ENCODE data around the gene LONRF2. TPM values are rescaled to one million over a fixed set of nuclear protein-coding genes. Genes with fewer than 3 reads are reported as not detected.

Gene LONRF2
- 1.2 and 1.3 TPM in 2 replicates for total RNA-seq (2014; rRNA removed; shearing (Covaris generic))

GRCh38 chr2:100321866-100322820 lies at the start of gene LONRF2:
TSS of gene LONRF2 (minus strand) at chr2:100322501. CDS start at chr2:100322093, 408 bp downstream.

Small RNA genes within 50 kb of the gene (small RNA-seq; reads per million reads assigned to genes)
- not detected for gene AC012493.2

Other genes with a start within 250 kb of the LONRF2 start
- gene AFF3, start 179.9 kb downstream of the LONRF2 start, total RNA-seq (2014; rRNA removed; shearing (Covaris generic)): 2.0 and 2.5 TPM in 2 replicates
- gene CHST10, start 95.2 kb upstream of the LONRF2 start, total RNA-seq (2014; rRNA removed; shearing (Covaris generic)): 11.7 and 16.1 TPM in 2 replicates
- gene NMS, start 148.0 kb upstream of the LONRF2 start, total RNA-seq (2014; rRNA removed; shearing (Covaris generic)): not detected in 2 replicates
- 16.7 and 23.4 TPM in 2 replicates for gene PDCL3, start 240.5 kb upstream of the LONRF2 start, total RNA-seq (2014; rRNA removed; shearing (Covaris generic))

All from A375 (cell line).